Parathyroid adenoma (tissue), 2 donors: ENCODE data around the gene STOML1.

Source experiments
- H2AFZ ChIP-seq: fragments of 300-600 bp; sonication (generic); one replicate; pipeline ENCODE4 v1.7.0; 2017; ENCODE audit warnings: antibody characterized with exemption, mild to moderate bottlenecking
- H3K27ac ChIP-seq: fragments of 300-600 bp; sonication (generic); one replicate; pipeline ENCODE4 v1.7.0; 2017
- H3K27me3 ChIP-seq: fragments of 300-600 bp; sonication (generic); one replicate; pipeline ENCODE4 v1.7.0; 2017; ENCODE audit warnings: low read length; ENCODE audit not compliant: control insufficient read depth, insufficient read depth
- H3K36me3 ChIP-seq: fragments of 300-600 bp; sonication (generic); one replicate; pipeline ENCODE4 v1.7.0; 2017; ENCODE audit warnings: low read length; ENCODE audit not compliant: control insufficient read depth, insufficient read depth
- H3K4me1 ChIP-seq: fragments of 300-600 bp; sonication (generic); one replicate; pipeline ENCODE4 v1.7.0; 2017; ENCODE audit warnings: control low read depth
- H3K4me2 ChIP-seq: fragments of 300-600 bp; sonication (generic); one replicate; pipeline ENCODE4 v1.7.0; 2017; ENCODE audit warnings: low read length
- H3K4me3 ChIP-seq: fragments of 300-600 bp; sonication (generic); one replicate; pipeline ENCODE4 v1.7.0; 2017; ENCODE audit warnings: low read depth, low read length
- H3K79me2 ChIP-seq: fragments of 300-600 bp; sonication (generic); one replicate; pipeline ENCODE4 v1.7.0; 2017; ENCODE audit warnings: control low read depth
- H3K9ac ChIP-seq: fragments of 300-600 bp; sonication (generic); one replicate; pipeline ENCODE4 v1.7.0; 2017; ENCODE audit warnings: mild to moderate bottlenecking
- H3K9me3 ChIP-seq: fragments of 300-600 bp; sonication (generic); one replicate; pipeline ENCODE4 v1.7.0; 2017; ENCODE audit warnings: low read length; ENCODE audit not compliant: control insufficient read depth
- TF ChIP-seq, protein P1 (sequence below): fragments of 300-600 bp; sonication (generic); IDR thresholded peaks from one replicate; pipeline ENCODE4 v1.7.0; 2017; ENCODE audit warnings: antibody characterized with exemption, mild to moderate bottlenecking
- donor health status: primary hyperparathyroidism.

The STOML1 gene

DNA sequence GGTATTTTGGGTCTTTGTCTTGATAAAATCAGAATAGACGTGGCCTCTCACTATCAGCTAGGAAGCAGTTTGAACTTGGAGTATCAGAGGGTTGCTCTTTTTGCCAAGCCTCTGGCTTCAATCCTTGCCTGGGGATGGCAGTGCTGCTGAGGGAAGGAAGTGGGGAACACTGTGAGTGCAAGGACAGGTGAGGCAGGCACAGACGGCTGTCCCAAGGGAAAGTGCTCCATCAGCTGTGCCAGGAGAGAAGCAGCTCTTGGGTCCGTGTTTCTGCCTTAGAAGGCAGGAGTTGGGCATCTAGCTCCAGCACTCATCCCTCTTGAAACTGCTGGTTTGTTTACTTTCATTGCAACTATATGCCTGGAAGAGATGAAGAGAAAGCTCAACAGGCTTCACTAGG lies 35.6 kb upstream of the STOML1 start:
- H3K27ac ChIP-seq, result no peak overlapping the region

DNA sequence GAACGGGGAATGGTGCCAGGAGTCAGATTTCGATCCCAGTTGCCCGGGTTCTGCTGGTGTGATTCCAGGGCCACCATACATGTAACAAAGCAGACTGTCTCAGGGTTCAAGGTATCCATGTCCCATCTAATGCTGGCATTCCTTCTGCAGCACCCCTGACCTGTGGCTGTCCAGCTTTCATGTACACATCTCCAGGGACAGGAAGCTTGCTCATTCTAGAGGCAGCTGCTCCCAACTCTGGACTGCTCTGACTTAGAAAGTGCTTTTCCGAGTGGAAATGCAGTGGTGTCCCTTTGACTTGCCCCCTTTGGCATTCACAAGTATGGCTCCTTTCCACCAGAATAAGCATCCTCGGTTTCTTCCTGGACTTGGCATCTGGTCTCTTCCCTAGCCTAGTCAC lies 33.3 kb upstream of the STOML1 start:
- H3K27me3 ChIP-seq, result no peaks in the 10 kb centered on the region
- H2AFZ ChIP-seq, result no peak overlapping the region
- no peak overlapping the region for H3K27ac ChIP-seq
- H3K4me2 ChIP-seq, result no peak overlapping the region
- no peaks in the 10 kb centered on the region for H3K79me2 ChIP-seq
- H3K9ac ChIP-seq, result no peak overlapping the region
- no peaks in the 10 kb centered on the region for H3K4me1 ChIP-seq
- H3K9me3 ChIP-seq, result no peaks in the 10 kb centered on the region
- no peak overlapping the region for H3K4me3 ChIP-seq
- TF ChIP-seq, protein P1, sequence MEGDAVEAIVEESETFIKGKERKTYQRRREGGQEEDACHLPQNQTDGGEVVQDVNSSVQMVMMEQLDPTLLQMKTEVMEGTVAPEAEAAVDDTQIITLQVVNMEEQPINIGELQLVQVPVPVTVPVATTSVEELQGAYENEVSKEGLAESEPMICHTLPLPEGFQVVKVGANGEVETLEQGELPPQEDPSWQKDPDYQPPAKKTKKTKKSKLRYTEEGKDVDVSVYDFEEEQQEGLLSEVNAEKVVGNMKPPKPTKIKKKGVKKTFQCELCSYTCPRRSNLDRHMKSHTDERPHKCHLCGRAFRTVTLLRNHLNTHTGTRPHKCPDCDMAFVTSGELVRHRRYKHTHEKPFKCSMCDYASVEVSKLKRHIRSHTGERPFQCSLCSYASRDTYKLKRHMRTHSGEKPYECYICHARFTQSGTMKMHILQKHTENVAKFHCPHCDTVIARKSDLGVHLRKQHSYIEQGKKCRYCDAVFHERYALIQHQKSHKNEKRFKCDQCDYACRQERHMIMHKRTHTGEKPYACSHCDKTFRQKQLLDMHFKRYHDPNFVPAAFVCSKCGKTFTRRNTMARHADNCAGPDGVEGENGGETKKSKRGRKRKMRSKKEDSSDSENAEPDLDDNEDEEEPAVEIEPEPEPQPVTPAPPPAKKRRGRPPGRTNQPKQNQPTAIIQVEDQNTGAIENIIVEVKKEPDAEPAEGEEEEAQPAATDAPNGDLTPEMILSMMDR, result no peak
- no peaks in the 10 kb centered on the region for H3K36me3 ChIP-seq

More for the DNA sequence above, 35.6 kb upstream of the STOML1 start:
- H3K4me1 ChIP-seq, result no peaks in the 10 kb centered on the region
- no peak overlapping the region for H3K4me2 ChIP-seq
- H3K27me3 ChIP-seq, result no peaks in the 10 kb centered on the region
- H3K9me3 ChIP-seq, result no peaks in the 10 kb centered on the region
- H2AFZ ChIP-seq, result no peak overlapping the region
- no peak overlapping the region for H3K9ac ChIP-seq
- no peaks in the 10 kb centered on the region for H3K36me3 ChIP-seq
- TF ChIP-seq, protein P1, result no peak
- no peaks in the 10 kb centered on the region for H3K79me2 ChIP-seq
- no peak overlapping the region for H3K4me3 ChIP-seq

DNA sequence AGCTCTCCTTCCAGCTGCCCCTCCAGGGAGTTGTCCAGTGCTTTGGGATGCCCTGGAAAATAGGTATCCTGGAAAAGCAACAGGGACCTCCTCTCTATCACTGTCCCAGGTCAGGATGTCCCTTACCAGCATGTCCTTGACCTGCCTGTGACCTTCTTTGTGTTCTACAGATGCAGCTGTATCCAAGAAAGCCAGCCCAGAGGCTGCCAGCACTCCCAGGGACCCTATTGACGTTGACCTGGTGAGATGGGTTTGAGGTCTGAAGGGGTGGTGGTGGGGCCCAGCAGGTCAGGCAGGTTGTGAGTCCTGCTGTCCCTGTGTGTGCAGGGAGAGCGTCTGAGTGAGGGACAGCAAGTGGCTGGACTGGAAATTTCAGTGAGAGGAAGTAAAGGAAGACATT lies 32.6 kb upstream of the STOML1 start:
- no peaks in the 10 kb centered on the region for H3K4me1 ChIP-seq
- no peak overlapping the region for H2AFZ ChIP-seq
- no peak overlapping the region for H3K9ac ChIP-seq
- H3K9me3 ChIP-seq, result no peaks in the 10 kb centered on the region
- H3K27me3 ChIP-seq, result no peaks in the 10 kb centered on the region
- no peaks in the 10 kb centered on the region for H3K36me3 ChIP-seq
- H3K4me3 ChIP-seq, result no peak overlapping the region
- TF ChIP-seq, protein P1, result no peak
- H3K4me2 ChIP-seq, result no peak overlapping the region
- H3K79me2 ChIP-seq, result no peaks in the 10 kb centered on the region
- H3K27ac ChIP-seq, result no peak overlapping the region

DNA sequence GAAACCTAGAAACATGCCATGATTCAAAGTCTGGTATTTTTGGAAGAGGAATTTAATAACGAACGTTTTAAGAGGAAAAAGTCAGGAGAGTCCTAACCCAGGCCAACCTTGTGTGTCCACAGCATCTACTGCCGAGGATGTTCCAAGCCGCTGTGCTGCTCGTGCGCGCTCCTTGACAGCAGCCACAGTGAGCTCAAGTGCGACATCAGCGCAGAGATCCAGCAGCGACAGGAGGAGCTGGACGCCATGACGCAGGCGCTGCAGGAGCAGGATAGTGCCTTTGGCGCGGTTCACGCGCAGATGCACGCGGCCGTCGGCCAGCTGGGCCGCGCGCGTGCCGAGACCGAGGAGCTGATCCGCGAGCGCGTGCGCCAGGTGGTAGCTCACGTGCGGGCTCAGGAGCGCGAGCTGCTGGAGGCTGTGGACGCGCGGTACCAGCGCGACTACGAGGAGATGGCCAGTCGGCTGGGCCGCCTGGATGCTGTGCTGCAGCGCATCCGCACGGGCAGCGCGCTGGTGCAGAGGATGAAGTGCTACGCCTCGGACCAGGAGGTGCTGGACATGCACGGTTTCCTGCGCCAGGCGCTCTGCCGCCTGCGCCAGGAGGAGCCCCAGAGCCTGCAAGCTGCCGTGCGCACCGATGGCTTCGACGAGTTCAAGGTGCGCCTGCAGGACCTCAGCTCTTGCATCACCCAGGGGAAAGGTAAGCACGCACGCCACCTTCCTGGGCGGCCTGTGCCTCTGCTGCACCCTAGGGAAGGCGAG lies 30.8 kb upstream of the STOML1 start:
- Histone ChIP-seq H3K36me3 (no peaks in the 10 kb centered on the region), H3K9ac (no peak overlapping the region), H3K4me1 (no peaks in the 10 kb centered on the region), H3K27ac (no peak overlapping the region), H3K79me2 (no peaks in the 10 kb centered on the region), H3K9me3 (no peaks in the 10 kb centered on the region), H3K4me3 (no peak overlapping the region), H3K4me2 (no peak overlapping the region), H3K27me3 (no peaks in the 10 kb centered on the region), H2AFZ (no peak overlapping the region)
- TF ChIP-seq, protein P1, result no peak

DNA sequence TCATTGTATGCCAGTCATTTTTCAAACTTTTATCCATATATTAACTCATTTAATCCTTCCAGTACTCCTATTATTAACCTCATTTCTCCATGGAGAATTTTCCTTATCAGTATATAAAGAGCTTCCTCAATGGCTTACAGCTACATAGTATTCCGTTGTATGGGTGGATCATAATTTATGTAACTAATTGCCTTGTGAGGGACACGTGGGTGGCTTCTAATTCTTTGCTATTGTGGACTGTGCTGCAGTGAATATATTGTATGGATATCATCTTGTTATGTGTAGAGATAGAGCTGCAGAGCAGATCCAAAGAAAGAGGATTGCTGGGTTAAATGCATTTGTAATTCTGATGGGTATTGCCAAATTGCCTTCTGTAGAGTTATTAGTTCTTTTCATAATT lies 27.6 kb upstream of the STOML1 start:
- no peak overlapping the region for H3K4me2 ChIP-seq
- H3K9ac ChIP-seq, result no peak overlapping the region
- no peaks in the 10 kb centered on the region for H3K27me3 ChIP-seq
- H3K4me1 ChIP-seq, result no peaks in the 10 kb centered on the region
- H3K9me3 ChIP-seq, result no peaks in the 10 kb centered on the region
- H3K36me3 ChIP-seq, result no peaks in the 10 kb centered on the region
- peaks cover 5% of the 10 kb centered on the region for H3K79me2 ChIP-seq
- H2AFZ ChIP-seq, result no peak overlapping the region
- TF ChIP-seq, protein P1, result no peak
- no peak overlapping the region for H3K27ac ChIP-seq
- no peak overlapping the region for H3K4me3 ChIP-seq
